Hematopoietic multipotent progenitor cell treated with erythropoietin and hydrocortisone succinate and interleukin-3 and kit ligand, for 8 days (in vitro differentiated cells): ENCODE measurements around the gene SORCS2.

Experiments used
- DNase-seq: peaks from one replicate; pipeline ENCODE4 v3.0.0-alpha.2; 2015

Gene SORCS2

DNA sequence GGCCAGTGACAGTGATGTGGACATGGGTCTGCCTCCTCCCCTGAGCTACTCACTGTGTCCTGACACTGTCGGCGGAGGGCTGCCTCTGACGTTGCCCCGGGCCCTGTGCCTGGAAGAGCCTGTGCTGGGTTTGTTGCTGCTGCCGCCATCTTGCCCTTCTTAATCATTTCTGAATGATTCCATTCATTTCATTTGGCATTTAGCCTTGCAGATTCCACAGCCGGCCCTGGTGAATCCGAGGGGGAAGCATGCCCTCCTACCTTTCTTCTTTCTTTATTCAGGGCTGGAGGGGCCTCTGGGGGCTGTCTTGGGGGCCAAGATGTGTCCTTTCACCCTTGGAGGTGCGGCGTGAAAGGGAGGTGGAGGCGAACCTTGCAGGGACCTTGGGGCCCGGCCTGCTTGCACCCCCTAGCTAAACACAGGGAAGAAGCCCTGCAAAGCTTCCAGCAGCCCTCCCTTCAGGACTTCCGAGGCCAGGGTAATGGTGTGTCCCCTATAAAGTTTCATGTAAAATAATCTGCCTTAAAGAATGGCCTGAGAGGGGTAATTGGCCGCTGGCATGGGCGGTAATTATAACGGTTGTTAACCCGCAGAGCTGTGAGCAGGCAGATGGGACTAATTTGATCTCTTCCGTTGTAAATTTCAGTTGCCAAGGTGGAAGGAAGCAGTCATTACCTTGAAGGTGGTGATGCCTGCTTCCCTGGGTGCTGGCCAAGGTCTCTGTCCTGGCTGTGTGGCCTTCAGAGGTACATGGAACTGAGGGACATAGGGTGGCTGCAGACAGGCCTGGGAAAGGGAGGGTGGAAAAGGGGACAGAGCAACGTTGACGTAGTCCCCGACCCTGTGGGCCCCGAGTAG lies 150.1 kb downstream of the SORCS2 start:
- DNase-seq = no peak

DNA sequence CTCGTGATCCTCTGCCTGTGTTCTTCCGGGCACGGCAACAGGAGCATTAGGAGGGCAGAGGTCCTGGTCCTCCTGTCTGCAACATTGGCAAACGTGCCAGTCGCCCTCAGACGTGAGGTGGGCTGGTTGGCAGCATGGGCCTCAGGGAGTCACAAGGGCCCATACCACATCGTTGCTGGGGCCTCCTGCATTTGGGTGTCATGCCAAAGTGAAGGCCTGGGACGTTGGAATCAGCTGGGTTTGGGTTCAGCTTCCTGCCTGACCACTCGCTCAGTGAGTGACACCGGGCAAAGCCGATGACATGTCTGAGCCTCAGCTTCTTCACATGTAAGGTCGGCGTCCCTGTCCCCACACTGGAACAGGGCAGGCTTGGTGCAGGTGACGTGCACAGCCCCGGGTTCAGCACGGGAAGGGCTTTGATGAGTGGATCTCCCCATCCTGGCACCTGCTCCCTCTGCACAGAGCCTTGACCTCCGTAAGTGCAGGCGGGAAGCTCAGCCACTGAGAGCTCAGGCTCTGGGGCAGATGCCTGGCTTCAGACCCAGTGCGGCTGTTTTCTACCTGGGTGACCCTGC lies 150.8 kb downstream of the SORCS2 start:
- DNase-seq = no peak

DNA sequence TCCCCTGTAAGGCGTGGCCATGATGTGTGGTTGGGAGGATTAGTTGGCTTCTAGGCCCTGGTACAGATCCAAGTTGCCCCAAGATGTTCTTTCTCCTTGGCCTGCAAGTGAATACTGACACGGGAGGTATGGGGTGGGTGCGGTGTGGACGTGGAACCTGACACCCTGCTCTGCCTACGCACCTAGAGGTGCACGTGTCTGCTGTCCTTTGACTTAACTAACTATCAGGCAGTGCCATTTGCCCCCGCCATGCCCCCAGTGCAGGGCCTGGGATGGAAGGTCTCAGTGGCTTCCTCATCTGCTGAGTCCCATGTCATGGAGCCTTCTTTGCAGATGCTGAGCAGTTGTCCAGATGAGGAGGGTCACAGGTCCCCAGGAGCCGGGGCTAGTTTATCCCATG lies 151.6 kb downstream of the SORCS2 start:
- no peak for DNase-seq

DNA sequence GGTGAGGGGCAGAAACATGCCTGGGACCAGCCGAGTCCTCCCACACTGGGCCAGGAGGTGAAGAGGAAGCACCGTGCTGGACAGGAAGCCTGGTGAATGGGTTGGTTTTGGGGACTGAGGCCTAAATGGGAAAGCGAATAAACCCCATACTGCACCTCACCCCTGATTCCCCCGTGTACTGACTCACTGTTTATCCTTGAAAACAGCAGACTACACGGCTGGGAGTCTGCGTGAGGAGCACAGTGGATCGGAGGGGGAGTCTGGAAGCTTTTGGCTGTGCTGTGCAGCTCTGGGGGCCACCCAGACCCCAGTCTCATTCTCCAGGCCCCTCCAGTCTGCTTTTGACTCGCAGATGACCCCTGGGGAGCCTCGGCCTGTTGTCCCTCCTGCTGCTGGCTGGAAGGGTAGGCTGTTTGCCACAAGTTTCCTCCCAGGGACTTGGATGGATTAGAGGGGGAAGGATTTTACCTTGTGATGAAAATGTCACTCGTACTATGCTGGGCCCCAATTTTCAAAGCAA lies 152.4 kb downstream of the SORCS2 start:
- DNase-seq = no peak

DNA sequence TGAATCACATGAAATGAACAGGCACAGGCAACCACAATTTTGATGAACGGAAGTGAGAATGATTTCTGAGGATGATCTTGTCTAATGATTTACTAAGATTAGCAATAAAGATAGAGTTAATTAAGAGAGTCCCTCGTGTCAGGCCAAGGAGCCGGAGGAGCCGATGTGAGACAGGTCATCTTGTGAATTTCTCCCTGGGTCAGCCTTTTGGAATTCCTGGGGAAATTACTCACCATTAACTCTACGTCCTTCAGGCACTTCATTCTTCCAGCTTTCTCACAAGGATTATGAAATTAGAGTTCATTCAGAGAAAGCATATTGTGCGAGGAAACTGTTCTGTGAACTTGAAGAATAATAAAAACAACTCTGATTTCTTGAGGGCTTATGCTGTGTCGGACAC lies 155.6 kb downstream of the SORCS2 start:
- DNase-seq = no peak

DNA sequence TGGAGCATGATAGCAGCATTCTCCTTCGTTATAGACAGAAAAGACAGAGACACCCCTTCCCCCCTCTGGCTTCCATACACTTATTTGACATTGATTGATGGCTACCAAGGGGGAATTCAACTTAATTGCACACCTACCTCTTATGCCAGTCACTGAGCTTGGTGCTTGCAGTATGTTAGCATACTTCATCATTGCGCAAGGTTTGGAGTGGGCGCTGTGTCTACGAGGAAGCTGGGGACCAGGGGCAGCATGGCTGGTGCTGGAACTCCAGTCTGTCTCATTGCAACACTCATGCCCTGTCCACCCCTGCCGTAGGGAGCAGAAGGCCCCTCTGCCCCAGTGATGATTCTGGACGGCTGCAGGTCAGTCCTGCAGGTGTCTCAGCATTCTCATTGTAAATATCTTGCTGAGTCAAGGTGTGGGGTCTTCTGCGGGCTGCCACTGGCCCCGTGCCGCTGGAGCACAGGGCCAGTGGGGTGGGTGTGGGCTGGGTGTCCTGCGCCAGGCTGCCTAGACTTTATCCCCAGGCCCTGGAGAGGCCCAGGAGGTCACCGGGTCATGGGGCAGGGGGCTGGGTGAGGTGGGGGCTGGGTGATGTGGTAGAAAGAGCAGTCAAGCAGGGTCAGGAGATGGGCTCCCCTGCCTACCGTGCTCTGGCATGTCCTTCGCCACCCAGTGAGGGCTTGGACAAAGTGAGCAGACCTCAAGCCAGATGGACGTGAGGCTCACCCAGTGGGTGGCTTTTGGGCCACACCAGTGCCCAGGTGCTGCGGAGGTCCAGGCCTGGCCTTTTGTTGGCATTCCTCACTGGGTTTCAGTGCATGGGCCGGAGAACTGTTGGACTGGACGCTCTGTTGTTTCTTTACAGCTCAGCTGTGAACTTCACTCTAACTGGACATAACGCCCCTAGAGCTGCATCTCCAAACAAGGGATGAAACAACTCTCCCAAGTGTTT lies 156.9 kb downstream of the SORCS2 start:
- no peak for DNase-seq

DNA sequence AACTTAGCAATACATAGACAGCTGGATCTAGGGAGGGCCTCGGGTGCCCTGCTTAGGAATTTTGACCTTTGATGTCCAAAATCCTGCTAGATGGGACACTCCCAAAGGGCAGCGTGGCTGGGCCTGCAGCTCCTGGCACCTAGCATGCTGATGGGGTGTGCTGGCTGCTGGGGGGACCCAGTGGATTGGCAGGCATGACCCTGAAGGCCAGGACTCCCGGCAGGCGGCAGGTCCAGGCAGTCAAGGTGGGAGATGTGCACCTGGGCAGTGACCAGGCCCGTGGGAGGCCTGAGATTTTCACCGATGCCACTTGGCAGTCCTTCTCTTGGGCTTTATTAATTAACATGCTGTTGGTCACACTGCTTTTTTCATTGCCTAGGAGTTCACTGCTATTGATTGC lies 158.1 kb downstream of the SORCS2 start:
- no peak for DNase-seq

DNA sequence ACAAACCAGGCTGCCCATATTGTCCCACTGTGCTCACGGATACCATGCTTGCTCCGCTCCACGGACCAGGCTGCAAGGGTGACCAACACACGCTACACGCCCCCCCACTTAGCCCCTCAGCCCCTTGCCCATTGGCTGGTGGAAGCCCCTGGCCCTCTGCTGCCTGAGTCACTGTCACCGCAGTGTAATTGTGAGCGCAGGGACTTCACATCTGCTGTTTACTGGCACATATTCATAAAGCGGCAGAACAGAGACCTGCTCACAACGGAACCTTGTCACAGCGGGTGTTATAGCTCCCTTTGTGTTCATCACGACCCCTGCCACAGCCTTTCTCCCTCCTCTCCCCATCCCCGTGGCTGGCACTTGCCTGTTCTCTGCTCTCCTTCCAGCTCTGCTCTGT lies 158.7 kb downstream of the SORCS2 start:
- DNase-seq = no peak

DNA sequence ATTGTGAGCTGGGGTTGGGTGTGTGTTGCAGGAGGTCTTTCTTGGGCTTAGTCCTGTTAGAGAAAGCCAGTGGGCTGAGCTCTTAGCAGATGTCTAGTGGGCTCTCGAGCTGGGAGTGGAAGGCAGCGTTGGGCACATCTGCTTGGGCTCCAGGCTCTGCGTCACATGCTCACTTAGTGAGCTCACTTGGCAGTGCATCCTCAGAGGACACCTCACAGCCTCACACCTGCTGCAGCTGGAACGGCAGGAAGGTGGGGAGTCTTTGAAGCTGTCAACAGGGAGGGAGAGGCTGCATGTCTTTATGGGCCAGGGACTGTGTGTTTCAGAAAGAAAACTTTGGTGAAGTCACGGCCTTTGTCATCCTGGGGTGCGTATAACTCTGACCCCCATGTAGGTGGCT lies 160.1 kb downstream of the SORCS2 start:
- DNase-seq = no peak

DNA sequence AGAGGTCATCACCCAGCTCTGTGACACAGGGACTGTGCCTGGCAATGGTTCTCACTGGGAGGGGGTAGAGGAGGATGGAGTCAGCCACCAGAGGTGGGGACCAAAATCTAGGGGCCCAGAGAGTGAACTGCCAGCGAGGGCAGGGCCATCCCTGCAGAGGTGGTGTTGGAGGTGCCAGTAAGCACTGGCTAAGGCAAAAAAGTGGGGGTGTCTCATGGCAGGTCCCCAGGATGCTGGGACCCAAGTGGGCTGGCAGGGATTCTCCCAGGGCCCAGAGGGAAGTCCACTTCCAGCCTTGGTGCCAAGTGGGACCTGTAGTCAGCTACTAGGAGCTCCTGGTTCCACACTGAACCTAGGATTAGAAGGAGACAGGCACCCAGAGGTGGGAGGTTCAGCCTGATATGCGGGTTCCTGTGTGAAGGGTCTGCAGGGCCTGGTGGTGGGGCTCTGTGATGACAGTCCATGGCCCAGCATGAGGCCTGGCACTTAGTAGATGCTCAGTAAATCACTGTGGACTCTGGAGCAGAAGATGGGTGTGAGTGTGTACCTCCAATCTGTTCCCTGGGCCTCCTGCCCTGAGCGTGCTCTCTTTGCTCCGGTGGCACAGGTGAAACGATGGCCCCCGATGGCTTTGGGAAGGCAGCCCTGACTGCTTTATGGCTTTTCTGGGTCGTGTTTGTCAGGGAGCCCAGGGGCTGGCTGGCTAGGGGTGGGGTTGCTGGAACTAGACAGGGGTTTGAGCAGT lies 160.9 kb downstream of the SORCS2 start:
- DNase-seq = no peak

DNA sequence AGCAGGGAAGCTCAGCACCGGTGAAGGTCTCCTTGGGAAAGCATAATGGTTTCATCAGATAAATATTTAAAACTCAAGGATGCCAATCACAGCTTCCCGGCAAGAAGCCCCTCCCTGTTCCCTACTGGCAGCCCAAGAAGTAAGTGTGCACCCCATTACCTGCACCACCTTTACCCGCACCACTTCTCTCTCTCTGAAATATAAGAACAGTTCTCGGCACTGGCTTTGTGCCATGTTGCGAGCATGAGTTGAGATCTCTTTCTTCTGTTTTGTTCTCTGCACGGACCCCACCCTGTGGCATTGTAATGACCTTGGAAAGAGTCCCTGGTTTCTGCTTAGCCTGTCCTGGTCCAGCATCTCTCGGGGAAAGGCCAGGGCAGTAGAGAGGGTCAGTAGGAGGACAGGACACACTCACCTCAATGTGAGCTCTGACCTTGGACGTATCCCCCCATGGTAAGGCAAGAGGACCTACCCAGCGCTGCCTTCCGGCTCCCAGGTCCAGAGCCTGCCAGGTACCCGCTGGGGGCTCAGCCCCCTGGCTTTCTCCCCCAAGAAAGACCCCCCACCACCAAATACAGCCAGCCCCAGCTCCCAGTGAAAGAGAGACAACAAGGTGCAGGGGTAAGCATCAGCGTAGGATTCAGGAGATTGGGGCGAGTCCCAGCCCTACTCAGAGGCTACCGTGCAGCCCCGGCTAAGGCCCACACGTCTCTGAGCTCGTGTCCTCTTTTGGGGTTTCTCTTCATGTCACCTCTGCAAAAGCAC lies 161.7 kb downstream of the SORCS2 start:
- DNase-seq = no peak

DNA sequence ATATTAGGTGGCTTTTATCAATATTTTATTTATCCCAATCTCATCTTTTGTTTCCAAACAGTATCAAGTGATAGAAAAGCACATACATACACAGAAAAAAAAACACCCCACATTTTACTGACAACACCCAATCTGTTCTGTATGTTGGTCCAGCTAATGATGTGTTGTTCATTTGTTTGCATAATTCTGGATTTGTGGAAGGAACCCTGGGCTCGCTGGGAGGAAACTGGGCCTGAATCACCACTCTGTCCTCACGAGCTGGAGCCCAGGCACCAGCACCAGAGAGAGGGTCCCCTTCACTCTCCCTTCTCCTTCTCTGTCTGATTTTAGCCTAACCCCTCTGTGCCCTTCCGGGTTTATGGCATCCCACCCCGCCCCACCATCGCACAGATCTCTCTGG lies 162.6 kb downstream of the SORCS2 start:
- DNase-seq = no peak

DNA sequence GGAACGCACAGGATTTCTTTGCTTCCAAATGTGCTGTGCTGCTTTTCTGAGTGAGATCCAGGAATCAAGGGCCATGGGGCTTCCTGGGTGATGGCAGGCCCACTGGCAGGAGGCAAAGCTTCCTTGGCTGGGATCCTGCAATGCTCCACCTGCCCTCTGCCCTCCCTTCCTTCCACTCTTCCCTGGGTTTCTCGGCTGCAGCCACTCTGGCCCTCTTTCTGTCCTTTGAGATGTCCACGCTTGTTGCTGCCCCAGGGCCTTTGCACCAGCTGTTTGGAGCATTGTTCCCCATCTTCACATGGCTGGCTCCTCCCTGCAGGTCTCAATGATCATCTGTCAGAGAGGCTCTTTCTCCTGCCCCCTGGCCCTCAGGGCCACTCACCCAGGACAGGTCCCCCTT lies 163.5 kb downstream of the SORCS2 start:
- no peak for DNase-seq

DNA sequence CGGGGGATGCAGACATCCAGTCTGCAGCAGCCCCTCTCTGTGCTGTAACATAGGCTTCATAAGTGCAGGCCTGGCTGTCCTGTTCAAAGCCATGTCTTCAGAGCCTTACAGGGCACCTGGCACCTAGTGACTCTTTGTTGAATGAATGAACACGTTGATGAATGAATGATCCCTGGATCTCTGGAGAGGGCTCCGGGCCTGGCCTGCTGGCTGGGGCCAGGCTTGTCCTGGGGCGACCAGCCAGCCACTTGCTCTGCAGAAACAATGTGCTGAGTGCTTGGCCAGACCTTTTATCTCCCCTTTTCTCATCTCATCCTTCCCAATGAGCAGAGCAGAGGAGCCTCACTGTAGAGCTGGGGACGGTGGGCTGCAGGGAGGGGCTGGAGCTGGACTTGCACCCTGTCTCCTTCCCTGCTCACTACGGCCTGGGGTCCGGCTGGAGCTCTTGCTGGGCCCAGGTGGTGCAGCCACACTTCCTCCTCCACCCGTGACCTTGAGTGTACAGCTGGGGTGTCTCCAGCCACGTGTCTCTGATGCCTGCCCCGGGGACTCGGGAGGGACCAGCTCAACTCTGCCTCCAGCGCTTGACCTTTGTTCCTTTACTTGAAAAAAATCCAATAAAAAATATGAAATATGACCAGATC lies 164.5 kb downstream of the SORCS2 start:
- no peak for DNase-seq

DNA sequence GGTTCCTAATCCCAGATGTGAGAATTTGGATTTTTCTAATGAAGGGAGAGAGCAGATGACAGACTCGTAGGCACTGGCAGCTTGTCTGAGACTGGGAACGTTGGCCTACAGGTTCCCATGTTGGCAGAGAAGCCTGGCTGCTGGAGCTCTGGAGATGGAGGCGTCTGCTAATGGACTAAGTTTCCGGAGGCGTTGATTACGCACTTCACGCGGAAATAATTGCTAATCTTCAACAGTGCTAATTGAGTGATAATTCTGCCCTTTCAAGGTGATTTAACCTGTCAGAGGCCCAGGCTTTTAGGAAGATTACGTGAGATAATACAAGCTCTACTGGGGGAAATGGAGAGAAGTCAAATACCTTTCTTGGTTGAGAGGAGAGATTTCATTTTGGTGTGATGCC lies 165.0 kb downstream of the SORCS2 start:
- DNase-seq = no peak

DNA sequence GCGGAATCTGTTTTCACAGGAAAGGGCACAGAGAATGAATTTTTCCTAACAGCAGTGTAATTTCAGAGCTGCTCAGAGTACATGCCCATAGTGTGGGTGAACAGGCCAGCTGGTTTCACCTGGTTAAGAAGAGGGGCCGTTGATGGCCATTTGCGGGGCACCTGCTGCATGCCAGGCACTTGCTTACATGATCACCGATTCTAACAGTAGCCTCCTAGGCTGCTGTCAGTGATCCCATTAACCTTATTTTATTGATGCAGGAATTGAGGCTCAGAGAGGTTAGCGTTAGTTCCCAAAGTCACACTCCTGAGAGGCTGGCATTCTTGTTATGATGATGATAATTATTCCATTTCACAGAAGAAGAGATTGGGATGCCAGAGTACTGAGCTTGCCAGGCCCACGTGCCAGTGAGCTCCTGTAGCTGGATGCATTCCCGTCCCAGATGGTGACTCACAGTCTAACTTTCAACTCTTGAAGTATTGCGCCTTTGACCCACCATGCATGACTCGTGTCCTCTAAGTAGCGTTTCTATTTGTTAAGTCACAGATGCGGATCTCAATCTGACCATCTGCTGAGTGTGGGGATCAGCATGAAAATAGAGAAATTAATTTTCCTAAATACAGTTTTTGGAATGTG lies 165.9 kb downstream of the SORCS2 start:
- no peak for DNase-seq

DNA sequence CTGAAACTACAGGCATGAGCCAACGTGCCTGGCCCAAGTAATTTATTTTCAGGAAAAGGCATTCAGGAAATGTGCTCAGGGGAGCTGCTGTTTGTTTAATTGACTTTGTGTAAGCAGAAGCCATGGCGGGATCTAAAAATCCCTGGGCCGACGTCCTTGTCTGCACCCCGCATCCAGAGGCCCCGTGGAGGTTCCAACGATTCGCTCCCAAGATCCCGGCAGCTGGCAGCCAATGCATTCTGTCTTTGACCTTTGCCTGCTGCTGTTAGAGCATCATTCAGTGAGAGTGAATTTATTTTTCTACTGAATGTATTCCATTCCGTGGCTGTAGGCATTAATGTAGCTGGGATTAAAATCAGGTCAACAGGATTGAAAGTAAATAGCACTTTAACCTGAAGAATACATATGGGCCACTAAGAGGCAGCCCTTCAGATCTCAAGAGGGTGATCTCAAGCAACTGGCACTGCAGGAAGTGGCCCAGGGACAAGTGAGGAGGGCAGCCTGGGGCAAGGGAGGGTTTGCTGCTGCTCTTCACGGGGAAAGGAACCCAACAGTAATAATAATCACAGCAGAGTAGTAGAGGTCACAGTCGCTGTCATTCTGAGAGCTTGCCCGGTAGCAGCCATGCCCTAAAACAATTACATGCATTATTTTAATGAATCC lies 167.2 kb downstream of the SORCS2 start:
- no peak for DNase-seq

DNA sequence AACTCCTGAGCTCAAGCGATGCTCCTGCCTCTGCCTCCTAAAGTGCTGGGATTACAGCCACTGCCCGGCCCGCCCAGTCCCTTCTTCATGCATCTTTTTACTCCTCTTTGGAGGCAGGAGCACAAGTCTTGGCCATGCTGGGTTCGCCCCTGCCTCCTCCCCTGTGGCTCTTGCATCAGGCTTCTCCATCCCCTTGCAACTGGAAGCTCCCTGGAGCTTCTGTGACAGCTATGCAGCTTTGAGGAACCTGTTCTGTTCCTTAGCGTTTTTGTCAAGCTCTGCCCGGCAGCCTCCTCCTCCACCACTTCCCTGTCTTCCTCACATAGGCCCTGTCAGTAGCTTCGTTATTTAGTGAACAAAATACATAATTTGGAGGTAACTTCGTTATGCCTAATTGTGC lies 168.5 kb downstream of the SORCS2 start:
- no peak for DNase-seq

DNA sequence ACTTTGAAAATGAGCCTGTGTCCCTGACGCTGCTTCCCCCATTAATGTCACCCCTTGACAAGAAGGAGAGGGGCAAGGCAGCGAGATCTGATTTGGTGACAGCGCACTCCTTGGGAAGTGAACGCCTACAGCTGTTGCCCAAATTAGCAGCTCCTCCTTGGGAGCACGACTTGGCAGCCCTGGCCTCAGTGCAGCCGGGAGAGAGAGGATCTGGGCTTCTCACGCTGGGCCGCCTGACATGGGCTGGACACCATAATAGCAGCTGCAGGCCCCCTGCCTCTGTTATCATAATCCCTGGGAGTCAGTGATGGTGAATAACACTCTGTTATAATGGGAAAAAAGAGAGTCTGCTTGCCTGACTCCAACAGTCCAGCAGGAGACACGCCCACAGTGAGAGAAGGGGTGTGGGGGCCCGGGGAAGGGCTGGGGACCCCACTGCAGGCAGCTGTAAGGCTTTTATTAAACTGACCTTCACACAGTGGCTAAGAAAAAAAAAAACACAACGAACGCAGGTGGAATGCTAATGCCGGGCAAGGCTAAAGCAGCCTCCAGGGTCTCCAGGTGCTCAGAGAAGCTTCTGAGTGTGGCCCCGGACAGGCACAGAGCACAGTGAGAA lies 169.1 kb downstream of the SORCS2 start:
- no peak for DNase-seq

DNA sequence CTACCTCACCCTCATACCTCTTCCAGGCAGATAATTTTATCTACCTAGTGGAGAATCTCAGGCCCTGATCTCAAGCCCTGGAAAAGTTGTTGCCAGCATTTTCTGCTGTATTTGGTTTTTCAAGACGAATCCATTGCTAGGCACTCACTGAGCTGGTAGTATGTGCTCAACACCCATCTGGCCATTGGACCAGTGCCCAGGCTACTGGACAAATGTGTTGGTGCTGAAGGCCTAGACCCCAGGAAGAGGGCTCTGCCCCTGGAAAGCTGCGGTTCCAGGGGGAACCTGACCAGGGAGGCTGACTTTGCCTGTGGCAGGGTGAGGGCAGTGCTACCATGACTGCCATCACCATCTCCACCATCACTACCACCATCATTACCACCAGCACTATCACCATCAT lies 170.0 kb downstream of the SORCS2 start:
- no peak for DNase-seq
